GM18517 (cell line): ENCODE results near the gene MAML1.
A peak's percentile ranks its signal among the peaks of the same experiment; 100 is the strongest.

Experiments used
- ATAC-seq: cut with Tn5 transposase; IDR thresholded peaks from one replicate; pipeline ENCODE4 v1.9.1; 2021; ENCODE audit warnings: mild to moderate bottlenecking, moderate library complexity; ENCODE audit not compliant: unreplicated experiment

Gene MAML1

GRCh38 chr5:179802207-179802883 is 69.7 kb downstream of the MAML1 start:
- no peak for ATAC-seq

GRCh38 chr5:179802950-179803562 is 70.4 kb downstream of the MAML1 start:
- ATAC-seq: no peak

GRCh38 chr5:179803651-179804554 is 71.3 kb downstream of the MAML1 start:
- no peak for ATAC-seq

DNA sequence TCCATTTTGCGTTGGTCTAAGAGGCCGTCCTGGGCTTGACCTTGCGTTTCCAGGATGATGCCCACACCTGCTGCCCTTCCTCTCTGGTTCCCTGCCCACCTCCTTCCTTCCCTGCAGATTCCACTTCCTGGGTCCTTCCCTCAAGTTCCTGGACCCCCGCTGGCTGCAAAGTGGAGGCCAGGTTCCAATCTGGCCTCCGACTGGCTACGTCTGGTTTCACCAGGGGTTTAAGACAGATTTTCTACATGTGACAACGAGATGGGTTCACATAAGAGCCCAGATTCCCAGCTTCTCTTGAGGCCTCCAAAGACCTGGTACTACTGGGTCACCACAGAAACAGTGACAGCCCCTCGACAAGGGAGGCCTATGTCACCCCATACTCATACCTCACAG is 71.9 kb downstream of the MAML1 start:
- no peak for ATAC-seq

GRCh38 chr5:179805070-179805528 is 72.5 kb downstream of the MAML1 start:
- ATAC-seq: no peak

DNA sequence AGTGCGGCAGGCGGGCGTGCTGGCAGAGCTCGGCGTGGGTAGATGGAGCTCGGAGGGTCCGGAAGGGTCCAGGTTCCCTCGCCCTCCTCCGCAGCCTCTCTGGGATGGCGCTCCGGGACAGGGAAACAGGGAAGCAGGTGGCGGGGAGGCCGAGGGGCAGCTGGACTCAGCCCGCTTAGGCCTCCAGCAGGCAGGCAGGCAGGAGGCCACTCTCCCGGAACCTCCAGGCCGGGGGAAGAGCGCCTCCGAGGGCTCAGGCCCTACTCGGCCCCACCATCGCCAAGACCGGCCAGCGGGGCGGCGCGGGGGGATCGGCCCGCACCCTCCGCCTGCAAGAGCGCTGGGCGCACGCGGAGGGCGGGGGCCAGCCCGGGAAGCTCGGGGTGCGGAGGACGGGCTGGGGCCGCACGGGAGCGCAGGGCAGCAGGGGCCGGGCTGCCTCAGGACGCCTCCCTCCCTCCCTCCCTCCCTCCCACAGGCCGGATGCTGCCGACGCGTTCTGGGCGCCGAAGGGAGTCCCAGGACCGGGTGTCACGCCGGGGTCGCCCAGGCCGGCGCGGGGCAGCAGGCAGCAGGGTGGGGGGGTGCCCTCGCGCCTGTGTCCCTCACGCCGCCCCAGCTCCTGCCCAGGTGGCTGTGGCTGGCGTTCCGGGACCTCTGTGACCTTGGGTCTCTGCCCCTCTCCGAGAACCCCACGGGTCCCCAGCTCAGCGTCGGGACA is 73.1 kb downstream of the MAML1 start:
- peak; percentile 17 for ATAC-seq

GRCh38 chr5:179806250-179807048 is 73.8 kb downstream of the MAML1 start, which contains the start of gene MGAT4B:
Gene MGAT4B (minus strand): TSS chr5:179806866. CDS start chr5:179806583, 283 bp downstream.
- ATAC-seq: peak; percentile 45

DNA sequence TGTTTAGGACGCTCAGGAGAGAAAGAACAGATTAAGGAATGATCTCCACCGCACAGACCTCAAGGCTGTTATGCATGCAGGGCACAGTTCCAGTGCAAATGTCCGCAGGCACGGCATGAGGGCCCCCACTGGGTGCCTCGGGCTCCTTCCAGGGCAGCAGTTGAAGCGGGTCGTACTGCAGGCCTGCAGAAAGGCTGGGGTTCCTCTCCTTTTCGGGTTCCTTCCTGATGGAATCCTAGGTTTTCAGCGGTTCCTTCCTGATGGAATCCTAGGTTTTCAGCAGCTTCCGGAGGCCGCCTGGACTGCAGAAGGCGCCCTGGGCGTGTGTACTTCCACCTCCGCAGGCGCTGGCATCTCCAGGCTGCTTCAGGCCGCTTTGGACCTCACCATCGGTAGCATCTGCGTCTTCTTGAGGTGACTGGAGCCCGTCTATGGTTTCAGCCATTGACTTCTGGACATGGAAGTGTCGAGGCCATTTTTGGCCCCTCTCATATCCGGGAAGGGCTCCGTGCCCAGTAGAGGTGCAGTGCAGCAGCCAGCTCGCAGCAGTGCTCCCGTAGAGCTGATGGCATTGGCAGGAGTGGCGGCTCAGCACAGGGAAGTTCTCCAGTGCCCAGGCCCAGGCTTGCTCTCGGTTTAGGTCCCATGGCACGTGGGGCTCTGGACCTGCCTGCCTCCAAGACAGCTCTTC is 79.7 kb downstream of the MAML1 start:
- no peak for ATAC-seq

GRCh38 chr5:179812997-179813607 is 80.5 kb downstream of the MAML1 start:
- no peak for ATAC-seq

GRCh38 chr5:179814090-179814489 is 81.5 kb downstream of the MAML1 start:
- no peak for ATAC-seq

- ATAC-seq: no peak
Observed at GRCh38 chr5:179815491-179816249, 83.0 kb downstream of the MAML1 start.

DNA sequence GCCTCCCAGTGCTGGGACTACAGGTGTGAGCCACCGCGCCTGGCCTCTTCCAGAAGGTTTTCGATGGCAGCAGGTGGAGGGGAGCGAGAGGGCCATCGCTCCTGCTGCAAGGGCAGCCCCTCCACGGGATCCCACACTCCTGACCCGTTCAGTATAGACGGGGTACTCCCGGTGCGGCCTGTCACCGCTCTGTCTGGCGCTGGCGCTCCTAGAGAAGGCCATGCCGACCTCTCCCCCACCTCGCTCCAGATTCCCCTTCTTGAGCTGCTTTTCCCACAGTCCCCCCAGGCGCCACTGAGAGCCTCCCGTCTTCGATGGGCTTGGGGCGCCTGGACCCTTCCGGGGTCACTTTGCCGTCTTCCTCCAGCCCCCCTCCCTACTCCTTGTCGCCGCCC is 83.8 kb downstream of the MAML1 start:
- ATAC-seq: no peak

GRCh38 chr5:179816796-179817469 is 84.3 kb downstream of the MAML1 start:
- no peak for ATAC-seq

GRCh38 chr5:179817470-179817840 is 84.8 kb downstream of the MAML1 start:
- no peak for ATAC-seq

GRCh38 chr5:179817890-179818745 is 85.5 kb downstream of the MAML1 start:
- no peak for ATAC-seq

DNA sequence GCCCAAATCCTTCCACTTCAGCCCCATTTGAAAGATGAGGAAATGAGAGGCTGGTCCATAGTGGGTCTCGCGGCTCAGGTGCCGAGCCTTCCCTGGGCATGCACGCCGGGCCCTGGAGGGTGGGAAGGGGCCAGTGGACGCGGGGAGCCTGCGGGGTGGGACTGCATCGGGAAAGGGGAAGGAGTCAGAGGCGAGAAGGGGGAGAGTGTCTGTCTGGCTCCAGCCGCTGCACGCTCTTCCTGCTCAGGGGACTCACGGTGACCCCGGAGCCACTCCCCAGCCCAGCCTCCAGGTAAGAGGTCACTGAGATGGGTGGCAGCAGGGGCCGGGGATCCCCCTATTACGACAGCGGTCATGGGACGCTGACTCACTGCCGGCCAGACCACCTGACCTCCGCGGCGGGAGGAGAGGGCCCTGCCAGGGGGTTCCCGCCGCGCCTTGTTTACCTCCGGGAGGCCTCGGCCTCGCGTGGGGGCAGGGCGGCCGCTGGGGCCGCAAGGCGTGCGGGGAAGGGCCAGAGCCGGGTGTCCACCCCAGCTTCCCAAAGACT is 86.2 kb downstream of the MAML1 start:
- peak; percentile 57 for ATAC-seq
